Measurements from ENCODE around the gene RAP1GAP2.
A peak's percentile ranks its signal among the peaks of the same experiment; 100 is the strongest.
"Not testable (repeated sequence)": the region's sequence is repeated elsewhere in the genome, so short reads cannot be mapped to it uniquely, and the experiment has no call there.

RAP1GAP2 gene

DNA sequence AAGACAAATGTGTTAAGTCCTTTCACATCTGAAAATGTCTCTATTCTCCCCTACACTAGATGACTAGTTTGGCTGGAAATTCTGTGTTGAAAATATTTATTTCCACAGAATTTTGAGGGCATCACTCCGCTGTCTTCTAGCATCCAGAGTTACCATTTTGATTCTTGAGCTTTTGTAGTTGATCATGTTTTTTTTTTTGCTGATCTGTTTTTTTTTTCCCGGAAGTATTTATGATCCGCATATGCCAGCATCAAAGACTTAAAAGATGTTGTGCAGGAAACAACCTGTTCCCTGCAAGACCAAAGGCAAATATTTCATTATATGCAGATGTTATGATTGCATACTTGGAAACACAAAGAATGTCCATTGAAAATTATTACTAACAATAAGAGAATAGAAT, 250.5 kb downstream of the RAP1GAP2 start:
- DNase-seq (ENCODE audit: low spot score), result no peak

DNA sequence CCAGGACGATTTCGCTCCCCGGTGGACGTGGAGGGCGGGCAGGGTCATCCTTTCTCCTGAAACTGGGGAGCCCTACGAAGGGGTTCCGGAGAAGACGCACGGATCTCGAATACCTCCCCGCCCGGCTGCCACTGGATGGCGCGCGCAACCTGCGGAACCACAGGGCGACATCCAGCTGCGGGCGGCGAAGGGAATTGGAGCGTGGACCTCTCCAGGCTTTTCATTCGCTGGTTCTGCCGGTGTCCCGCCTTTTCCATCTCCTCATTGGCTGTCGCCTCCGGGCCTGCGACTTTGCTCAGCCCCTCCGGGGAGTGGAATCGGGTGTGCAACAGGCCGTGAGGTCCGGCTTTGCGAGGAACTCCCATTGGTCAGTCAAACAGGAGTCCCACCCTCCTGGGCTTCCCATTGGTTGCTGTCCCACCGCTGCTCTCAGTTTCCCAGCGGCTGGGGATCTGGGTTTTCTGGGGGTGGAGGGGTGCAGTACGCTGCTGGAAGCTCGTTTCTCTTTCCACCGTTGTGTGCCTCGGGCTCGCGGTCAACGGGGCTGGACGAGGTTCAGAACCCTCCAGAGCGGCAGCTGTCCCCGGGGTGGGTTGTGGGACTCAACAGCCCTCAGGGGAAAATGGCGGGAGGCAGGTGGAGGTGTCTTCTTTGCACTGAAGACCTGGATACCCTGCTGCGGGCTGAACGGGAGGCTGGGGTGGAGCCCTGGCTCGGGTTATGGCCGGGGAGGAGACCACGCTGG, 252.7 kb downstream of the RAP1GAP2 start:
- peak; percentile 96 for DNase-seq (ENCODE audit: low spot score)

DNA sequence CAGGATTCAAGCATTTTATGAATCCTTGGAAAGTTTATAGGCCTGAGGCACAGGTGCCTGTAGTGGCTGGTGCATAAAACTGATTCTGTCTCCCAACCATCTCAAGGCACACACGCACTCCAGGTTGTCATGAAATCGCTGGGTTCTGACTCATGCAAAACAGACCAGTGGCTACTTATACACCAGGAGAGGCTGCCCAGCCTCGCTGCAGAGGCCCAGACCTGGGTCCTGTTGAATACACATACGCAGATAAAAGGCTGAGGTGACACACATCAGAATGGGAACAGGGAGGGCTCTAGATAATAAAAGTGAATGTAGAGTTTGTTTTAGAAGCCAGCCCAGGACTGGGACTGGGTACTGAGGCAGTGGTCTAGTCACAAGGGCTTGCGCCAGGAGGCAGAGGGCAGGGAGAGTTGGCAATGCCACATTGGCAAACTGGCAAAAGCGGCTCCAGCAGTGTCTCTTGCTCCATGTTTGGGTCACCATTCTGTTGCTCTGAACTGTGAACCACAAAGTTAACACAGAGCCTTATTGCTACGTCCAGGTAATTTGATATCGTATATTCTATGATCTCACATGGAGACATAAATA, 253.6 kb downstream of the RAP1GAP2 start:
- no peak for DNase-seq (ENCODE audit: low spot score)

DNA sequence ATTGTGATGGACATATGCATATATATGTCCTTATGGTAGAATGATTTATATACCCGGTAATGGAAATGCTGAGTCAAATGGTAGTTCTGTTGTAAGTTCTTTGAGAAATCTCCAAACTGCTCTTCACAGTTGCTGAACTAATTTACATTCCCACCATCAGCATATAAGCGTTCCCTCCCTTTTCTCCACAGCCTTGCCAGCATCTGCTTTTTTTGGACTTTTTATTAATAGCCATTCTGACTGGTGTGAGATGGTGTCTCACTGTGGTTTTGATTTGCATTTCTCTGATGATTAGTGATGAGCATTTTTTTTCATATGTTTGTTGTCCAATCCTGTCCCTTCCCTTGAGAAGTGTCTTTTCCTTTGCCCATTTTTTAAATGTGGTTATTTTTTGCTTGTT, 258.6 kb downstream of the RAP1GAP2 start:
- DNase-seq (ENCODE audit: low spot score), result not testable (repeated sequence)

DNA sequence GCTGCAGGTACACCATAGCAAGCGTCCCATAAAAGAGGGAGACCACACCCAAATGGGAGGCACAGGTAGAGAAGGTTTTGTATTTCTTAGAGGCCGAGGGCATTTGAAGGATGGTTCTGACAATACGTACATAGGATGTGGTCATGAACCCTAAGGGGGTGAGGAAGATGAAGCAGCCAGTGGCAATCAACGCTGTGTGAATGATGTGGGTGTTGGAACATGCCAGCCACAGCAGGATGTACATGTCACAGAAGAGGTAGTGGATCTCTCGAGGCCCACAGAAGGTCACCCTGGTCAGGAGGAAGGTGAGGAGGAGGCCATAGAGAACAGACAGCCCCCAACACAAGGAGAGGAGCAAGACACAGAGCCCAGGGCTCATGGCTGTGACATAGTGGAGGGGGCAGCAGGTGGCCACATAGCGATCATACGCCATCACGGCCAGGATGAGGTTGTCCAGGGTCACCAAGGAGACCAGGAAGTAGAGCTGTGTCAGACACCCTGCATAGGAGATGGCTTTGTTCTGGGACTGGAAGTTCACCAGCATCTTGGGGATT, 266.7 kb downstream of the RAP1GAP2 start:
- not testable (repeated sequence) for DNase-seq (ENCODE audit: low spot score)

DNA sequence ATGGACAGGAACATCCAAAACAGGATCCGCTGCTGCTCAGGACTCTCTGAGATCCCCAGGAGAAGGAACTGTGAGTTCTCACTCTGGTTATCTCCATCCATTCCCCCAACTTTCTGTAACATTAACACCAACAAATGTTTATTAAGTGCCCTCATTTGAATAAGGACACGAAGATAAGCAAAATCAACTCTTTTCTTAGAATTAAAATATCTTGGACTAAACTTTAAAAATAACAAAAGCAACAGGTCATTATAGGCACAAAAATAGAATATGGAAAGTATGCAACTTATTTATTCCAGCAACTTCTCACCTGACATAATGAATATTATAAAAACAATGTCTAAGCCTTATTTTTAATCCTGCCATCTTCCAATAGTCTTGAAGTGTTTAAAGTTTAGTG, 267.3 kb downstream of the RAP1GAP2 start, which contains the start of gene OR1D5:
Gene OR1D5 (minus strand): TSS at position 101 of the 400 bp plus-strand sequence. CDS start 0 bp downstream, at position 101.
- DNase-seq (ENCODE audit: low spot score), result not testable (repeated sequence)

DNA sequence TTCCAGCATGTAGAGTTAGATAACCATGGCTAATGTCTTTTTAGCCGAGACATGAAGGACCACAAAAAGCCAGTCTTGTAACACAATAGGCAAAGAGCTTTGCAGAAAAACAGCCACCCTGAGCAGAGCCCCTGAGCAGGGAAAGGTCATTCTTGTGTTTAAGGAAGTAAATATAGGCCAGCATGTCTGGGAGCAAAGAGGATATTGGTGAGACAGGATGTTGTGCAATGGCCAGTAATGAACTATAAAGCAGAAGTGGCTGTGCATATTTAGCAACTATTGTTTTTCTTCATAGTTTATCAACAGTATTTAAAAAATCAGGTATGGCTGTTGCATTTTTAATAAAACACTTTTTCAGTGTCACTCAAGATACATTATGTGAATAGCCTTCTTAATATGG, 269.0 kb downstream of the RAP1GAP2 start:
- DNase-seq (ENCODE audit: low spot score), result not testable (repeated sequence)

DNA sequence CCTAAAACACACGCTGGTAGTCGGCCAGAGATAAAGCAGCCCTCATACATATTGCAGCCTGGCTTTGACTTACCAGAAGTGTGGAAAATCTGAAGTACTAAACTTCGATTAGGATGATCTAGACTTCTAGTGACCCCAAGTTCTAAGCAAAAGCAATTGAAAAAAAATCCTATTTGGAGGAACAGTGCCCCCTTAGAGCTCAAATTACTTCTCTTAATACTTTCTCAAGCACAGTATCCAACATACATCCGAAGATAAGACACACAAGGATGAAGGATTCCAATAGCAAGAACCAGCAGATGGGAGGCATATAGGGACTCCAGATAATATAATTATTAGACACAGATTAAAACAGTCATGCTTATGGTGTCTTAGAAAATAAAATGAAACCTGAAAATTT, 277.6 kb downstream of the RAP1GAP2 start:
- not testable (repeated sequence) for DNase-seq (ENCODE audit: low spot score)
